Astrocyte of the hippocampus (primary cell): ENCODE measurements around the gene ATAD3C.

Experiments
- DNase-seq: peaks from one replicate; pipeline ENCODE4 v3.0.0; 2011; ENCODE audit warnings: low read depth, low spot score

ATAD3C gene

DNA sequence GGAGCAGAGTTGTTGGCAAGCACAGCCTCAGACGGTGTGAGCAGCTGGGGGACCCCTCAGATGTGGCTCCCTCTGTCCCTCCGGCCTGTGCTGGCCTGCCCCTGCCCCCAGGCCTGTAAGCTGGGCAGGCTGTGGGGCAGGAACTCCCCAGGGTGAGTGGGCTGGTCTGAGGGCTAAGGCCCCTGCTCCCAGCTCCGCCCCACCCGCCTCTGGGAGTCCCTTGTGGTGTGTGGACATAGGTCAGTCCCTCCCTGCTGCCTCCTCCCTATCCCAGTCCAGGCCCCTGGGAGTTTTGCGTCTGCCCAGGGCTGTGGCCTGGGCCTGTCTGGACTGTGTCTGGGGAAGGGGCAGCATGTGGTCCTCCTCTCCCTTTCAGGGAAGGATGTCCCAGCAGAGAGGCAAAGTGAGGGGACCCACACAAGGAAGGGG is 17.6 kb upstream of the ATAD3C start:
- DNase-seq, result no peak

- no peak for DNase-seq
Measured at GRCh38 chr1:1432274-1432950, 17.1 kb upstream of the ATAD3C start.

DNA sequence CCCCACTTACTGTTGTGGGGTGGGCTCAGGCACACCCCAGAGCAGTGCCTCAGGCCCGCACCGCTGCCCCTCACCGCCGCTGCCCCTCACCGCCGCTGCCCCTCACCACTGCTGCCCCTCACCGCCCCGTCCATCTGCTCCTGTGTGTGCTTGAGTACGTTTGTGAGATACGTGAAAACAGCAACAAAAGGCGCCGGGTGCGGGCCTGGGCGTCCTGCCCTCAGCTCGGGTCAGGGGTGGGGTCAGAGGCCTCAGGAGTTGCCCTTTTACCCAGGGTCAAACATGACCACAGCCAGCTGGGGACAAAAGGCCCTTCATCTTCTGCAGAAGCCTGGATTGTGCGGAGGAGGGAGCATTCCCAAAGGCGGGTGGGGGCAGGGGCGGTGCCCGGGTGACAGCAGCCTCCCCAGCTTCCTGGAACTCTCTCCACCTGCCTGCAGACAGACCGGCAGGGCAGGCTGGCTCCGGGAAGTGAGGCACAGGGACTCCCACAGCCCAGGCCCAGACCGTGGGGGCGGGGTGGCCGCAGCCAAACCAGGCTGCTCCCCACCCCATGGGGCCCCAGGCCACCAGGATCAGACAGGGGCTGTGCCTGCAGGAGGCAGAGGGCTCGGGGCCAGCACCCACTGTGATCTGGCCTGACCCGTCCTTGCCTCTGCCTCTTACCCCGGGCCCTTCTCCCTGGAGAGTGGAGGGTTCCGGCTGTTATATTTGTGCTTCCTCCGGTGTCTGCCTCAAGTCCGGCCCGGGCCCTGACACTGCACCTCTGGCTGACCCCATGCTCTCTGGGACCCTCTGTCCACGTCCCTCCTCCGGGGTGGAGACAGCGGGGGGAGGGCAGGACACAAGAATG is 16.3 kb upstream of the ATAD3C start:
- DNase-seq, result peak; percentile 59

GRCh38 chr1:1433804-1434130 is 15.7 kb upstream of the ATAD3C start:
- peak; percentile 91 for DNase-seq

- DNase-seq, result peak; percentile 92
Measured at GRCh38 chr1:1434131-1434823, 15.2 kb upstream of the ATAD3C start.

- no peak for DNase-seq
Measured at GRCh38 chr1:1434824-1435105, 14.7 kb upstream of the ATAD3C start.

DNA sequence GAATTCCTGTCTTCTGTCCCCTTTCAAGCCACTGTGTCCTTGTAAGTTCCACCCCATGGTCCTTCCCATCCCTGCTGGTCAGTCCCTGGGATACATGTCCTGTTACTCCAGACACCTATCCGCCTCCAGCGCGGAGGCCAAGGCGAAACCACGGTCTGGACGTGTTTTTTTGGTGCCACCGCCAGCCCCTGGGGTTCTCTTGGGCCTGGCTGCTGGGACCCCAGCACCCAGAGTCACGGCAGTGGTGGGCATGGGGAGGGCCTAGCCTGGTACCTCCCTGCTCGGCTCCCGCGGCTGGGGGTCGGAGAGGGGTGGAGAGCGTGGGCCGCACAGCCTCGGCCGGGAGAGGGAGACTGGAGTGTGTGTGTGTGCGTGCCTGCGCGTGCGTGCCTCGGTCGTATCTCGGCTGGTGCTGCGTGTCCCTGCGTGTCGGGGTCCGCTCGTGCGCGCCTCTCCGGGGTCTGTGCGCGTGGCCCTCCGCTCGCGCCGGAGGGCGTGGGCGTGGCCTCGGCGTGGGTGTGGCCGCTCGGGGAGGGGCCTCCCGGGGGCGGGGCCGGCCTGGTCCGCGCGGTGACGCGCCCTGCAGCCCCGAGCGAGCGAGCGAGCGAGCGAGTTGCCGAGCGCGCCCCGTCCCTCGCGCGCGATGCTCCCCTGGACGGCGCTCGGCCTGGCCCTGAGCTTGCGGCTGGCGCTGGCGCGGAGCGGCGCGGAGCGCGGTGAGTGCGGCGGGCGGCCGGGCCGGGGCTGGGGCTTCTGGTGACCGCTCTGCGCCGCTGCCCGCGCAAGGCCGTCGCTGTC is 14.2 kb upstream of the ATAD3C start, which contains the start of gene VWA1:
Gene VWA1 (plus strand): TSS at position 585 of the 798 bp plus-strand sequence. CDS start 59 bp downstream, at position 644.
- peak; percentile 92 for DNase-seq

- no peak for DNase-seq
Measured at GRCh38 chr1:1435911-1436629, 13.4 kb upstream of the ATAD3C start.

DNA sequence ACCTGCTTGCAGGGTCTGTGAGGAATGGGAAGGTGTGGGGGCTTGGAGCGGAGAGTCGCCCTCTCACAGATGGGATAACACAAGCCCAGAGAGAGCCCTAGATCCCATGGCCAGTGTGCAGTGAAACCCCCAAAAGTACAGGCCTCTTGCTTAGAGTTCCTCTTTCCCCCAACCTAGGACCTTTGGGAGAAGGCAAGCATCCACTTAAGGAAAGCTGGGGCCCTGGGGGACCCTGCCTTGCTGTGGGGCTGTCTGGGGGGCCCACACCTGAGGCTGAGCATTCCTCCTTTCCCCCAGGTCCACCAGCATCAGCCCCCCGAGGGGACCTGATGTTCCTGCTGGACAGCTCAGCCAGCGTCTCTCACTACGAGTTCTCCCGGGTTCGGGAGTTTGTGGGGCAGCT is 12.9 kb upstream of the ATAD3C start:
- DNase-seq, result no peak

- no peak for DNase-seq
Measured at GRCh38 chr1:1437033-1437903, 12.2 kb upstream of the ATAD3C start.

GRCh38 chr1:1437904-1438376 is 11.5 kb upstream of the ATAD3C start:
- DNase-seq, result no peak

- no peak for DNase-seq
Measured at GRCh38 chr1:1438531-1439381, 10.7 kb upstream of the ATAD3C start.

- no peak for DNase-seq
Measured at GRCh38 chr1:1439546-1440261, 9.8 kb upstream of the ATAD3C start.

DNA sequence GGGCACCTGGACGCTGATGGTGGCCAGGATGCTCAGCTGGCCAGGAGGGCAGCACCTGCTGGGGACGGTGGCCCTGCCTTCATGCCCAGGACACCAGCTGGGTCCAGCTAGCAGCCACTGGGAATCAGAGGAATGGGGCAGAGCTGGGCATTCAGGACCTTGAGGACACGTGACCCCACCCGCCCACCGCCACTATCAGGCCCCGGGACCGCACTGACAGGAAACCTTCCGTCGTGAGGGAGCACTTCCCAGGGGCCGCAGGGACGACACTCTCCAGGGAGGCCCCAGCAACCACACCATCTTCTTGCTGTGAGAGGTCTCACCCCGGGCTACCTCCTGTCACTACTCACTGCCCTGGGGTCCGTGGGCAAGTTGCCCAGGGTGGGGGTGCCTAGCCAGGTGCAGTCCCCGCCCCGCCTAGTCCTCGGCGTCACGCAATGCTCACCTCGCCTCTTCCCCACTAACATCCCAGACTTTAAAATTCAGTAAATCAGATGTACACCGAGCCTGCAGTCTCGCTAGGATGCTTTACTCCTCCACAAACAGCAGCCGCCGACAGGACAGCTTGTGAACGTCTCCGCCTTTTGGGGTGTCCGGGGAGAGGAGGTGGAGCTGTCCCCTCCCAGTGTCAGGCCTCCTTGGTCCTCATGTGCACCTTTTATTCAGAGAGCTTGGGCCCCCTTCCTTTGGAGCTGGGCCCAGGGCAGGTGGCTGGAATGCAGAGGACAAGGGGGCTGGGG is 9.1 kb upstream of the ATAD3C start:
- no peak for DNase-seq

GRCh38 chr1:1441002-1441888 is 8.2 kb upstream of the ATAD3C start:
- peak; percentile 68 for DNase-seq

DNA sequence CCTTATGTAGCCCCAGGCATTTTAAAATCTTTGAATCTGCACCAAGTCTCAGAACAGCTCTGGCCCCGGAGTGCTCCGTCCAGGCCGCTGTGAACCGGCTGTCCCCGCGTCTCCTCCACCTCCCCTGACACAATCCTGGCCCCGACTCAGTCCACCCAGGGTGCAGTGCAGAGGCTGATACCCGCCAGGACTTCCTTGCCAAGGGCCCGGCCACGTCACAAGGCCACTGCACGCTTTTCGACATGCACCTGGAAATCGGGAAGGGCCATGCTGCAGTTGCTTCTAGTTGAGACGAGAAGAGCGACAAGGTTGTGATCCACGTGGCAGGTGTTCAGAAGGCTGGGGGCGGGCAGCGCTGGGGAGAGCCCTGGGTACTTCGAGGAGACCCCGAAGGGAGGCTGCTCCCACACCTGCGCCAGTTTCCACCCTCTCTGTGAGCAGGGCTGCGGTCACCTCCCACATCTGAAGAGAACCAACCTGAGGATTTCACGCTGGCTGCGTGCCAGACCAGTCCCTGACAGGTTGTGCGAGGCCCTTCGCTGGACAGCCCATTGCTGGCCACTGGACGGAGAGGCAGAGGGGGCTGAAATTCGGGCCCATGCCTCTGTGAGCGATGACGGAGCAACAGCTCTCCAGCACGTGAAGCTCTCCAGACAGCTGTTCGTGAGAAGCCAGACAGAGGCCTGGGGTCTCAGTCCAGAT is 7.3 kb upstream of the ATAD3C start:
- DNase-seq, result no peak
